Superior temporal gyrus (tissue), 1 donor: ENCODE data around the gene P2RY6.

Experiments
- DNase-seq: peaks from one replicate; pipeline ENCODE4 v3.0.0-alpha.2; 2016; ENCODE audit errors: extremely low spot score

Gene P2RY6

DNA sequence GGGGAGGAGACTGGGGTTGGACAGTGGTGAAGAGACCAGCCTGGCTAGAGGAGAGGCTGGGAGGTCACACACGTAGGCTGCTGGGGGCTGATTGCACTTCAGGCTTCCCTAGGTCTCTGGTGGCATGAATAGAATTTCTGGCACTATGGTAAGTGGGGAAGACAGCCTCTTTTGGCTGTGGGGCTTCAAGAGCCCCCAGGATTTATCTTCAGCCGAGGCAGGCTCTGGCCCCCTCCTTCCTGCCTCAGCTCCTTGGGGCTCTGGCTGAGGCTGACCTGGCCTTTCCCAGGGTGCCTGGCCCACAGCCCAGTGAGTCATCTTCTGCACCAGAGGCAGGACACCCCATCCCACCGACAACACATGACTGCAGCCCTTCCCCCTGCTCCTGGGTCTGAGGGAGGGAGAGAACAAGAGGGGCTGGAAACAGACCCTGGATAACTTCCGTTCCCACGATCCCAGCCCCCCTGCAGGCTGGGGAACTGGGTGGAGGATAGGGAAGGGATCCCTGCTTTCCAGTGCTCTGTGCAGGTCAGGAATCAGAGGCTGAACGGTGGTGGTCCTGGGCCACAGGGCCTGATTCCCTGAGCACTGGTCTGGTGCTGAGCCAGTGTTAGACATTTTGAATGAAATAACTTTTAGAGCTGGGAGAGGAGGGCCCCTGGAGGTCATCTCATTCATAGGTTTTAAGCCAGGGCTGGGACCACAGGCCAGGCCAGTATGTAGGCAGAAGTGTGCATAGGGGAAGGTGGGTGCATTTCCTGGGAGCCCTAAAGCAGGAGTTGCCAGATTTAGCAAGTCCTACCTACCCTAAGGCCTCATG, 62.5 kb downstream of the P2RY6 start:
- DNase-seq = no peak

DNA sequence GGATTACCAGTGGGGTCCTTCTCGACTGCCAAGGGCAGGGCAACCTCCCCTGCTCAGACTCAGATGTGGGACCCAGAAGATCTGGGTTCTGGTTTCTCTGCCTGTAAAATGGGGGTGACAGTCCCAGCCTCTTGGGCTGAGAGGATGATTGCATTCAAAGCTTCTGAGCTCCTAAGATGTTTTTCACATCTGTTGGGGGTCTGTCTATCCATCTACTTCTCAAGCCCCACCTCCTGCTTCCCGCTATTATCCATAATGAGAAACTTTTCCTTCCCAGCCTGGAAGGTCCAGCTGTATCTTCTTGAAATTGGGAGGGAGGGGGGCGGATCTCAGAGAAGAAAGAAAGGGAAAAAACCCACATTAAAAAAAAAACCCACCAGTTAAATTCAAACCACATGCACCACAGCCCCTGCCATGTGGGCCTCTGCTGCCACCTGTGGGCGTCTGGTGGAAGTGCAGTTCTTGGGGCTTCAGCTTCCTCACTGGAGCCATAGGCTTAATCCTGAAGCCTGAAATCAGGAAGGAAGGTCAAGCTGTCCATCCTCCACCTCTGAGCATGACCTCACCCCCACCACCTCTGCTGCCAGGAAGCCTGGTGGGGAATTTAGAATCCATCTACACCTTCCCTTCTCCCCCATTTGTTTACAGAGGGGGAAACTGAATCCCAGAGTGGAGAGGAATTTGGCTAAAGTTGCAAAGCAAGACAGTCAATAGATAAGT, 63.2 kb downstream of the P2RY6 start:
- DNase-seq = peak; percentile 95

- no peak for DNase-seq
These were observed 65.7 kb downstream of the P2RY6 start for GRCh38 chr11:73337846-73338245.

DNA sequence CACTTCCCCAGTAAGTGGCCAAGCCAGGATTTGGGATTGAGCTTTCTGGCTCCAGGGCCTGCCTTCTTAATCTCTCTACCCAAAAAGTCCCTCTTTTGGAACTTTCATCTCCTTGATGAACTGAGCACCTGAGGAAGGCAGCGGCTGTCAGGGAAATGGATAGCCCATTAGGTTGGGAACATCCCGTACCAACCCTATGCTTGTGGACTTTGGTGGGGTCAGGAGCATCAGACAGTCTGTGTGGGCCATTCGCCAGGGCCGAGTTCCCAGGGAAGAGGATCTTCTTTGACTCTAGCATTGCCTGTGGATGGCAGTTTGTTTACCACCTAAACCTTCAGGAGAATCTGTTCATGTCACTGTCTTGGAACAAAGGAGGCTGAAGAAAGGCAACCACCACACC, 66.1 kb downstream of the P2RY6 start:
- DNase-seq = no peak

GRCh38 chr11:73340164-73340563, 68.0 kb downstream of the P2RY6 start:
- DNase-seq = no peak

GRCh38 chr11:73342633-73343032, 70.5 kb downstream of the P2RY6 start:
- no peak for DNase-seq

DNA sequence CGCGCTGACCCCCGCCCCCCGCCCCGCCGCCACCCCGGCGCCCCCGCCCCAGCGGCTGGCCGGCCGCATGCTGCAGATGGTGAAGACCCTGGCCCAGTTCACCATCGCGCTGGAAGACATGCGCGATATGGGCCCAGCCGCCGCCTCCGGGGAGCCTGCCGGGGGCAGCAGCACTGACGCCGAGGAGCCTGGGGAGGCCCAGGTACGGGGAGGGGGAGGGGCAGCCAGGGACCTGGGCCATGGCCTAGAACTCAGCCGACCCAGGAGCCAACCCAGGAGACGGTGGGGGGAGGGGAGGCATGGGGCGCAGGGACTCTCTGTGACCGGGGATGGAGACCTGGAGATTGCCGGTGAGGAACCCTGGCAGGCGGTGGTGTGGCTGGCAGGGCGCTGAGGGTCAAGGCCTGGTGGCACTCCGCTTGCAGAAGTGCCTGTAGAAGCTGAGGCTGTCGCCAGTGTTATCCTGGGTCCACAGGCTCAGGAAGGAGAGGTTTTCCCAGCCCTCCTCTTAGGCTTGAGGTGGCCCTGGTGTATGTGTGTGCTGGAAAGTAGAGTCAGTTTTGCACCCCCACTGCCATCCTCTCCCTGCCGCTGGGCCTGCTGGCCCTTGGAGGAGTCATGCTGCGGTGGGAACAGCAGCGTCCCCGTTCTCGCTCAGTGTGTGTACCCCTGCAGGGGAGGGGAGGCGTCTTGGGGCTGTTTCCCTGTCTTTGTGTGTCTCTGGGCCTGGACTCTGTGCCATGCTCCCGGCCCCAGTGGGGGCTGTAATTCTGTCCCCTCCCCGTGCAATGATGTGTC, 71.1 kb downstream of the P2RY6 start:
- peak; percentile 22 for DNase-seq

- peak; percentile 41 for DNase-seq
These were observed 72.1 kb downstream of the P2RY6 start for GRCh38 chr11:73344191-73344607.

DNA sequence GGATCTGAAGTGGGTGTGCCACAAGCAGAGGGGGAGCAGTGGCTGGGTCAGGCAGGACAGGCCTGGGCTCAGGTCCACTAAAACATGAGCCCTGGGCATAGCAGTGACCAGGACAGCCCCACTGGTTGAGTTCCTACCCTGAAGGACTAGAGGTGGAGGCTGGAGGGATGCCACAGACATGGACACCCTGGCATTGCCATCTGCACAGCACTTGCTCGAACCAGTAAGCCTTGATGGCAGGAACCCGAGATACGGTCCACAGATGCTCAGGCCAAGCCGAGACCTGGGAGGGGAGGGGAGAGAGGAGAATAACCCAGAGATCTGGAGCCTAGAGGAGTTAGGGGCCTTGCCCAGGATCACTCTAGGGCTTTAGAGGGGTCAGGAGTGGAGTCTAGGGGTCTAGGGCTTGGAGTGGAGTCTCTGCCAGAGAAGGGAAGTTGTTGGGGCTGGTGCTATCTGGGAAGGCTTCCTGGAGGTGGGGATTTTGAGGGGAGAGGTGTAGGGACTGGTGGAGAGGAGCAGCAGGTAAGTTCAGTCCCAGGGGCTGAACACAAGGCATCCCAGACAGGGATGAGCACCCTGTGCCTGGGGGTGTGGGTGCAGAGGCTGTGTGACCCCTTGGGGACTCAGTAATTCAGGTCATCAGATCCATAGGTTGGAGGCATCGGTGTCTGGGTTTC, 73.5 kb downstream of the P2RY6 start:
- DNase-seq = no peak

DNA sequence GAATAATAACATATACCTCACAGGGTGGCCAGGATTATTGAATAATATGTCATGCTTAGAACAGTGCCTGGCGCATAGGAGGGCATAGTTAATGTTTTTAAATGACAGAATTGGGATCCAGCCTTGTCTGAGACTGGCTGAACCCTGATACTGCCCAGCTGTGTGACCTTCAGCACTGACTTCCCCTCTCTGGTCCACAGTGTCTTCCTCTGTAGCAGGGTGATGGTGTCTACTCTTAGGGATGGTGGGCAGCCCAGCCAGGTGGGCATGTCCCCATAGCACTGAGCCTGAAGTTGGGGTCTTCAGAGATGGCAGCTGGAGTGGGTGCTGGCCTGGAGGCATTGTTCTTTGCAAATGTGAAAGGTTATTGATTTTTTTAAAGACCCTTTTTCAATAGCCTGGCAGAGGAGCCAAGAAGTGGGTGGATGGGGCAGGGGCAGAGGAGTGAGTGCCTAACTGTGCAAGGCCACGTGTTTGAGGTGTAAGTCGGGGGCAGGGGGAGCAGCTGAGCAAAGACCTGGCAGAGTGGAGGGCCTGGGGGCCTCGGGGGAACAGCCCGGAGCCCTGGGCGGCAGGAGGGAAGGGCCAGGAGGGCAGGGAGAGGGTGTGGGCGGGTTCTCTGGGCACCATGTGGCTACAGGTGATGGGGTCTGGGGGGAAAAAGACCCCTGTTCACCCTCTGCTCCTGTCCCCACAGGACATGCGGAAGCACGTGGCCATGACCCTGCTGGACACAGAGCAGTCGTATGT, 74.2 kb downstream of the P2RY6 start:
- DNase-seq = no peak

- no peak for DNase-seq
These were observed 74.9 kb downstream of the P2RY6 start for GRCh38 chr11:73347067-73347466.
